Calu3 (cell line): ENCODE measurements around the gene ZWILCH. TPM values are rescaled to one million over a fixed set of nuclear protein-coding genes. Genes with fewer than 3 reads are reported as not detected.

Experiments used
- BruUV-seq: library from RNA; stranded (reverse); fragments of 400-500 nt; replicated peaks from 2 replicates; lab custom pipeline; 2021; lab: Mats Ljungman, UMichigan
- CTCF ChIA-PET: fragments of 300-600 bp; sonication (Branson Sonifier 250); formaldehyde crosslinking; loops from one replicate; lab custom pipeline; 2022; ENCODE audit warnings: antibody characterized with exemption; lab: Charles Lee
- DNase-seq: peaks from one replicate; pipeline ENCODE4 v3.0.0; 2022
- H3K27ac Mint-ChIP-seq: one replicate; pipeline ENCODE4 v1.8.0; 2022; ENCODE audit warnings: mixed read lengths; ENCODE audit not compliant: unreplicated experiment
- H3K27me3 Mint-ChIP-seq: one replicate; pipeline ENCODE4 v1.8.0; 2022; ENCODE audit warnings: mixed read lengths; ENCODE audit not compliant: unreplicated experiment
- H3K36me3 Mint-ChIP-seq: one replicate; pipeline ENCODE4 v1.8.0; 2022; ENCODE audit warnings: mild to moderate bottlenecking, moderate library complexity, mixed read lengths; ENCODE audit not compliant: insufficient read depth, unreplicated experiment
- H3K4me1 Mint-ChIP-seq: one replicate; pipeline ENCODE4 v1.8.0; 2022; ENCODE audit warnings: mild to moderate bottlenecking, low read depth, mixed read lengths; ENCODE audit not compliant: unreplicated experiment
- H3K4me3 Mint-ChIP-seq: one replicate; pipeline ENCODE4 v1.8.0; 2022; ENCODE audit warnings: mild to moderate bottlenecking, low read depth, moderate library complexity, mixed read lengths; ENCODE audit not compliant: unreplicated experiment
- H3K9me3 Mint-ChIP-seq: one replicate; pipeline ENCODE4 v1.8.0; 2022; ENCODE audit warnings: low read depth, mixed read lengths; ENCODE audit not compliant: unreplicated experiment
- CTCF ChIP-seq: fragments of 200-600 bp; IDR thresholded peaks from one replicate; pipeline ENCODE4 v1.8.0; 2022; ENCODE audit warnings: antibody characterized with exemption; ENCODE audit not compliant: unreplicated experiment
- intact Hi-C: fragments of 100-400 bp; cut with micrococcal nuclease; formaldehyde crosslinking; loops from one replicate; pipeline ENCODE4 v1.10.0; 2022; ENCODE audit not compliant: unreplicated experiment
- microRNA-seq: library from miRNA; unstranded; fragments of <30 nt; microRNA quantifications from one replicate; pipeline ENCODE4 v1.2.0, GENCODE V29; 2022
- total RNA-seq: library from RNA; stranded (reverse); gene quantifications from 2 replicates; pipeline ENCODE4 v1.2.3, GENCODE V29; 2022

Gene ZWILCH
- total RNA-seq, 1 experiment from 2014 or later = 34.5 TPM

- Mint-ChIP-seq H3K4me3 (no peak overlapping the region), H3K4me1 (peaks cover 7% of the 10 kb centered on the region), H3K9me3 (no peaks in the 10 kb centered on the region), H3K36me3 (no peaks in the 10 kb centered on the region), H3K27ac (no peak overlapping the region), H3K27me3 (peaks cover 43% of the 10 kb centered on the region)
- CTCF ChIA-PET = no interaction called here
- intact Hi-C loops = no loop called here
- BruUV-seq = no TSS peak
- no peak for TF ChIP-seq CTCF
- DNase-seq = no peak
These were observed 93.1 kb downstream of the ZWILCH start for GRCh38 chr15:66598095-66598815.

Small RNAs within 50 kb of the gene (microRNA-seq; reads per million reads assigned to microRNA genes)
- 3.2 reads per million for gene MIR4512

Other genes starting within 250 kb of the ZWILCH start
- gene DIS3L, start 211.8 kb upstream of the ZWILCH start, total RNA-seq = 24.6 and 25.3 TPM in 2 replicates
- gene TIPIN, start 148.6 kb upstream of the ZWILCH start, total RNA-seq = 19.8 and 27.0 TPM in 2 replicates
- gene MAP2K1, start 118.4 kb upstream of the ZWILCH start, total RNA-seq = 67.6 and 69.1 TPM in 2 replicates
- gene SNAPC5, start 7.6 kb upstream of the ZWILCH start, total RNA-seq = 47.6 and 52.1 TPM in 2 replicates
- 2,415 and 2,676 TPM in 2 replicates for gene RPL4, start 471 bp upstream of the ZWILCH start, total RNA-seq
- 0.35 TPM in 1 of 2 replicates, not detected in the other for gene LCTL, start 60.7 kb downstream of the ZWILCH start, total RNA-seq
- 49.6 and 58.6 TPM in 2 replicates for gene SMAD6, start 196.9 kb downstream of the ZWILCH start, total RNA-seq